Fibroblast of lung (primary cell): ENCODE results near the gene JPH3. TPM values are rescaled to one million over a fixed set of nuclear protein-coding genes. Genes with fewer than 3 reads are reported as not detected.

Source experiments
- DNase-seq, 2 donors: peaks; one replicate each; pipeline versions ENCODE4 v3.0.0 to v3.0.0-alpha.2; 2010; ENCODE audit warnings: low read depth in 2 of 2
- H2AFZ ChIP-seq: 2 replicates; pipeline ENCODE4 v1.5.1; 2012; ENCODE audit warnings: low read length, control low read depth, inconsistent platforms
- H3K27ac ChIP-seq: 2 replicates; pipeline ENCODE4 v1.5.1; 2011; ENCODE audit warnings: low read length, control low read depth; ENCODE audit not compliant: insufficient read depth
- H3K27me3 ChIP-seq: 2 replicates; pipeline ENCODE4 v1.5.1; 2011; ENCODE audit warnings: mild to moderate bottlenecking, low read length; ENCODE audit not compliant: control insufficient read depth, insufficient read depth
- H3K36me3 ChIP-seq: 2 replicates; pipeline ENCODE4 v1.5.1; 2011; ENCODE audit warnings: low read length; ENCODE audit not compliant: control insufficient read depth, insufficient read depth
- H3K4me1 ChIP-seq: 2 replicates; pipeline ENCODE4 v1.5.1; 2011; ENCODE audit warnings: low read length; ENCODE audit not compliant: control insufficient read depth, insufficient read depth; ENCODE audit errors: extremely low read depth
- H3K4me2 ChIP-seq: 2 replicates; pipeline ENCODE4 v1.5.1; 2011; ENCODE audit warnings: low read length, control low read depth; ENCODE audit not compliant: insufficient read depth; ENCODE audit errors: extremely low read depth
- H3K4me3 ChIP-seq, 4 experiments: fragments of 200-600 bp in 1 of 4; sonication (generic) in 1 of 4; replicated peaks in 1 of 4; 2 replicates each; pipeline ENCODE4 v1.5.1; 2011 to 2016; ENCODE audit warnings: low read length in 4 of 4, low read depth in 3 of 4, mild to moderate bottlenecking in 3 of 4, control low read depth in 2 of 4, inconsistent platforms in 1 of 4, mixed read lengths in 1 of 4; ENCODE audit not compliant: insufficient read depth in 1 of 4; ENCODE audit errors: control extremely low read depth in 1 of 4
- H3K79me2 ChIP-seq: 2 replicates; pipeline ENCODE4 v1.5.1; 2012; ENCODE audit warnings: mild to moderate bottlenecking, low read length, inconsistent platforms; ENCODE audit not compliant: control insufficient read depth, insufficient read depth
- H3K9ac ChIP-seq: 2 replicates; pipeline ENCODE4 v1.5.1; 2011; ENCODE audit warnings: mild to moderate bottlenecking, low read length, control low read depth; ENCODE audit not compliant: insufficient read depth
- H3K9me3 ChIP-seq: 2 replicates; pipeline ENCODE4 v1.5.1; 2012; ENCODE audit warnings: low read depth, low read length; ENCODE audit not compliant: control insufficient read depth, insufficient read depth
- H4K20me1 ChIP-seq: 2 replicates; pipeline ENCODE4 v1.5.1; 2011; ENCODE audit warnings: low read length; ENCODE audit not compliant: control insufficient read depth, insufficient read depth; ENCODE audit errors: extremely low read depth
- EZH2 ChIP-seq: IDR thresholded peaks from 2 replicates; pipeline ENCODE4 v1.5.1; 2012; ENCODE audit warnings: low read length, control low read depth, mild to moderate bottlenecking; ENCODE audit errors: missing control alignments
- polyA plus RNA-seq, 2 donors: library from polyadenylated mRNA; depleted of rRNA in 1 of 2; stranded (reverse) in 1 of 2; unstranded in 1 of 2; fragments of >200 nt; gene quantifications; 2 replicates each; pipeline ENCODE4 v1.2.1, GENCODE V29; 2011 to 2012; ENCODE audit warnings: missing spikeins in 1 of 2
- total RNA-seq: library from RNA; depleted of rRNA; stranded (reverse); fragments of >200 nt; gene quantifications from 2 replicates; pipeline ENCODE4 v1.2.1, GENCODE V29; 2014
- TF ChIP-seq, protein P1 (sequence below), 2 donors: IDR thresholded peaks in 1 of 2; conservative IDR thresholded peaks in 1 of 2; 1 replicate in 1 of 2; 2 replicates in 1 of 2; pipeline ENCODE4 v1.5.1; 2011 to 2012; ENCODE audit warnings: low read length in 2 of 2, control low read depth in 1 of 2, inconsistent platforms in 1 of 2, low read depth in 1 of 2, mild to moderate bottlenecking in 1 of 2

JPH3 gene
- total and polyA plus RNA-seq, 2 donors (not counting 1 experiment from before 2014, with no cell fraction given) = 0.01 TPM; not detected in 1

DNA sequence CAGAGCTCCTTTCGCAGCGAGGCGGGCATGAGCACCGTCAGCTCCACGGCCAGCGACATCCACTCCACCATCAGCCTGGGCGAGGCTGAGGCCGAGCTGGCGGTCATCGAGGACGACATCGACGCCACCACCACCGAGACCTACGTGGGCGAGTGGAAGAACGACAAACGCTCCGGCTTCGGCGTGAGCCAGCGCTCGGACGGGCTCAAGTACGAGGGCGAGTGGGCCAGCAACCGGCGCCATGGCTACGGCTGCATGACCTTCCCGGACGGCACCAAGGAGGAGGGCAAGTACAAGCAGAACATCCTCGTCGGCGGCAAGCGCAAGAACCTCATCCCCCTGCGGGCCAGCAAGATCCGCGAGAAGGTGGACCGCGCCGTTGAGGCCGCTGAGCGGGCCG is 42.3 kb downstream of the JPH3 start:
- peaks cover 6% of the 10 kb centered on the region for H3K27me3 ChIP-seq
- no peak overlapping the region for H3K4me2 ChIP-seq
- no peaks in the 10 kb centered on the region for H3K4me1 ChIP-seq

DNA sequence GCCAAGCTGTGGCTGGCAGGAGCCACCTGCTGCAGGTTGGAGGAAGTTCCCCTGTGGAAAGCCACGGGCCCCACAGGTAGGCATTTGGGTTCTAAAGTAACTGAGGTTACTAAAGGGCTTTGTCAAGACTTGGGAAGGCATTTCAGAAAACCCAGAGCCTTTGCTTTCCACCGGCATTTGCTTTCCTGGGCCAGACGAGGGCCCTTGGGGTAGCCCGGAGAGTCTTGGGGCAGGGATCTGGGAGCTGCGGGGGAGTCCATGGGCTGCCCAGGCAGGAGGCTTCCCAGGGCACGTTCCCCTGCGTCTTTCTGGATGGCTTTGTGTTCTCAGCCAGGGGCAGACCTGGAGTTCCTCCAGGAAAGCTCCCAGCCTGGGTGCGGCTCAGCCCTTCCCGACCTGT is 43.5 kb downstream of the JPH3 start:
- Histone ChIP-seq H3K4me2 (no peak overlapping the region), H2AFZ (no peak overlapping the region), H3K9me3 (no peaks in the 10 kb centered on the region), H3K9ac (no peak overlapping the region), H3K27ac (no peak overlapping the region), H3K4me3 (no peak overlapping the region), H3K4me1 (no peaks in the 10 kb centered on the region), H4K20me1 (no peaks in the 10 kb centered on the region), H3K79me2 (no peaks in the 10 kb centered on the region), H3K36me3 (no peaks in the 10 kb centered on the region), H3K27me3 (peaks cover 7% of the 10 kb centered on the region)
- TF ChIP-seq, protein P1, sequence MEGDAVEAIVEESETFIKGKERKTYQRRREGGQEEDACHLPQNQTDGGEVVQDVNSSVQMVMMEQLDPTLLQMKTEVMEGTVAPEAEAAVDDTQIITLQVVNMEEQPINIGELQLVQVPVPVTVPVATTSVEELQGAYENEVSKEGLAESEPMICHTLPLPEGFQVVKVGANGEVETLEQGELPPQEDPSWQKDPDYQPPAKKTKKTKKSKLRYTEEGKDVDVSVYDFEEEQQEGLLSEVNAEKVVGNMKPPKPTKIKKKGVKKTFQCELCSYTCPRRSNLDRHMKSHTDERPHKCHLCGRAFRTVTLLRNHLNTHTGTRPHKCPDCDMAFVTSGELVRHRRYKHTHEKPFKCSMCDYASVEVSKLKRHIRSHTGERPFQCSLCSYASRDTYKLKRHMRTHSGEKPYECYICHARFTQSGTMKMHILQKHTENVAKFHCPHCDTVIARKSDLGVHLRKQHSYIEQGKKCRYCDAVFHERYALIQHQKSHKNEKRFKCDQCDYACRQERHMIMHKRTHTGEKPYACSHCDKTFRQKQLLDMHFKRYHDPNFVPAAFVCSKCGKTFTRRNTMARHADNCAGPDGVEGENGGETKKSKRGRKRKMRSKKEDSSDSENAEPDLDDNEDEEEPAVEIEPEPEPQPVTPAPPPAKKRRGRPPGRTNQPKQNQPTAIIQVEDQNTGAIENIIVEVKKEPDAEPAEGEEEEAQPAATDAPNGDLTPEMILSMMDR (conservative IDR thresholded peaks at IDR 0.05 in 1 of 2, IDR thresholded peaks at IDR 0.05 in 1 of 2; ENCODE audit: low read depth in 1 of 2, low read length in 2 of 2) = no peak
- no peak for TF ChIP-seq EZH2
- no peak for DNase-seq

More for the DNA sequence above, 42.3 kb downstream of the JPH3 start:
- no peak overlapping the region for H3K4me3 ChIP-seq
- H3K27ac ChIP-seq = no peak overlapping the region
- no peak overlapping the region for H2AFZ ChIP-seq
- H3K36me3 ChIP-seq = no peaks in the 10 kb centered on the region
- TF ChIP-seq, protein P1 (conservative IDR thresholded peaks at IDR 0.05 in 1 of 2, IDR thresholded peaks at IDR 0.05 in 1 of 2; ENCODE audit: low read depth in 1 of 2, low read length in 2 of 2) = no peak
- no peak for TF ChIP-seq EZH2
- H3K79me2 ChIP-seq = no peaks in the 10 kb centered on the region
- no peaks in the 10 kb centered on the region for H3K9me3 ChIP-seq
- no peaks in the 10 kb centered on the region for H4K20me1 ChIP-seq
- DNase-seq = no peak
- H3K9ac ChIP-seq = no peak overlapping the region

DNA sequence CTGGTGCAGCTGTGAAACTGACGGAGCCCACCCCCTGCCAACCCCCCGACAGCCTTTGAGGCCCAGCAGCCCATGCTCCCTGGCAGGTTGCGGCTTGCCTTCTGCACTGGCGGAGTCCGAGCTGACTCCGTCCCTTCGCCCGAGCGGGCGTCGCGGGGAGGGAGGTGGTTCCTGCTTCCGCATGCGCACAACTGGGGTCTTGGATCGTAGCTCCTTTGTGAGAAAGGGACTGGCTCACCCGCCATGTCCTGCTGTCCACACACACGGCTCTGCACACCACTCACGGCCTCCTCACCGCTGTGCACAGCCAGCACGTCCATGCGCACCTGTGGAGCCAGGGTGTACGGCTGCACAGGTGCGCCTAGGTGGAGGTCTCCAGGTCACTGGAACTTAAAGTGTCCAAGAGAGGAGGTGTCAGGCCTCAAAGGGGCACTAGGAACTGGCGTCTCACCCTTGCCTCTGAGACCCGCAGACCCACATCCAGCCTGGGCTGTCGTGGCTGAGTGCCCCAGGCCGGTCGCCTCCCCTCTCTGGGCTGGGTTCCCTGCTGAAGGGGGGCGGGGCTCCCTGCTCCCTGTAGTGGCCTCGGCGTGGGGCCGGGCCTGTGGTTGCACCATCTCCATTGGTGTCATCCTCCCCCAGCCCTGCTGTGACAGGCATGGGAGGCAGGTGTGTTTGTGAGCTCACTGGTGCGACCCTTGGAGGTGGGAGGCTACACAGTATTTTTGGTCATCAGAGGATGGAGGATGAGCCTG is 45.3 kb downstream of the JPH3 start:
- H3K4me2 ChIP-seq = no peak overlapping the region
- H3K27ac ChIP-seq = no peak overlapping the region
- H2AFZ ChIP-seq = no peak overlapping the region
- peaks cover 9% of the 10 kb centered on the region for H3K27me3 ChIP-seq
- TF ChIP-seq, protein P1 (conservative IDR thresholded peaks at IDR 0.05 in 1 of 2, IDR thresholded peaks at IDR 0.05 in 1 of 2; ENCODE audit: low read depth in 1 of 2, low read length in 2 of 2) = no peak
- TF ChIP-seq EZH2 = no peak
- H3K4me3 ChIP-seq = no peak overlapping the region
- H3K9me3 ChIP-seq = no peaks in the 10 kb centered on the region
- no peak for DNase-seq
- no peak overlapping the region for H3K9ac ChIP-seq
- H3K79me2 ChIP-seq = no peaks in the 10 kb centered on the region
- H4K20me1 ChIP-seq = no peaks in the 10 kb centered on the region
- H3K36me3 ChIP-seq = no peaks in the 10 kb centered on the region
- no peaks in the 10 kb centered on the region for H3K4me1 ChIP-seq
